HG02759 (cell line): ENCODE results near the gene PRSS57.
"Not testable (repeated sequence)": the region's sequence is repeated elsewhere in the genome, so short reads cannot be mapped to it uniquely, and the experiment has no call there.

Experiments used
- ATAC-seq: cut with Tn5 transposase; IDR thresholded peaks from one replicate; pipeline ENCODE4 v1.9.1; 2021; ENCODE audit warnings: mild to moderate bottlenecking, moderate library complexity; ENCODE audit not compliant: unreplicated experiment

Gene PRSS57

DNA sequence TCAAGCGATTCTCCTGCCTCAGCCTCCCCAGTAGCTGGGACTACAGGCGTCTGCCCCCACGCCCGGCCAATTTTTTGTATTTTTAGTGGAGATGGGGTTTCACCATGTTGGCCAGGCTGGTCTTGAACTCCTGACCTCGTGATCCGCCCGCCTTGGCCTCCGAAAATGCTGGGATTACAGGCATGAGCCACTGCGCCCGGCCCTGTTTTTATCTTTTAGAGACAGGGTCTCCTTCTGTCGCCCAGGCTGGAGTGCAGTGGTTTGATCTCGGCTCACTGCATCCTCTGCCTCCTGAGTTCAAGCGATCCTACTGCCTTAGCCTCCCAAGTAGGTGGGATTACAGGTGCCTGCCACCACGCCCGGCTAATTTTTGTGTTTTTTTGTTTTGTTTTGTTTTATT is 3.3 kb upstream of the PRSS57 start:
- ATAC-seq, result not testable (repeated sequence)

DNA sequence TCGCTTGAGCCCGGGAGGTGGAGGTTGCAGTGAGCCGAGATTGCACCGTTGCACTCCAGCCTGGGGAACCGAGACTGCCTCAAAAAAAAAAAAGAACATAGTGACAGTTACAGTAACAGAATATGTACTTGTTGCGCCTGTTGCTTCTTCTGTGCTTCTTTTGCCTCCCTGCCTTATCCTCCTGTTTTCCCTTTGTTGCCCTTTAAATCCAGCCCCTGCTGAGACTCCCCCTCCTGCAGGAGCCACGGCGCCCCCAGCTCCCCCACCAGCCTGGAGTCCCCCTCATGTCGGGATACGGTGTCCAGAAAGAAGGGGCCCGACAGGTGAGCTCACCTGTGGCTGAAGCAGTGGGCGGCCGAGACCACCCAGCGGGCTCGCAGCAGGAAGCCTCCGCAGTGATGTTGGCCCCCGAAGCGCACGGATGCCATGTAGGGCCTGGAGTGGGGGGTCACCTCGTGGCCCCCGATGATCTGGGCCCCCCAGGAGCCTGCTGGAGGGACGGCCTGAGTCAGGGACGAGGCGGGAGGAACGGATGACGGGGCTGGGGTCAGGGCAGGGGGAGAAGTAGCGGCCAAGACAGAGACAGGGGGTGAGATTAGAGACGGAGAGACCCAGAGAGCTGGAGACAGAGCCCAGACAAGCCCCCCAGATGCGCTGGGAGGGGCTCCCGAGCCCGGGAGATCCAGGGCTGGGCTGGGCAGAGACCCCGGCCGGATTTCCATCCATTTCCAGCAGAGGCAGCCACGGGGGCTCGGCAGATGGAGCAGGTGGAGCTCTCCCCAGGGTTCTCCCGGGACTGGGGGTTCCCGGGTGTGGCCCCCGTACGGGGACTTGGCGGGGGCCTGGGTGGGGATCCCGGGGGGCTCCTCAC is 536 bp downstream of the PRSS57 start:
- ATAC-seq, result no peak

DNA sequence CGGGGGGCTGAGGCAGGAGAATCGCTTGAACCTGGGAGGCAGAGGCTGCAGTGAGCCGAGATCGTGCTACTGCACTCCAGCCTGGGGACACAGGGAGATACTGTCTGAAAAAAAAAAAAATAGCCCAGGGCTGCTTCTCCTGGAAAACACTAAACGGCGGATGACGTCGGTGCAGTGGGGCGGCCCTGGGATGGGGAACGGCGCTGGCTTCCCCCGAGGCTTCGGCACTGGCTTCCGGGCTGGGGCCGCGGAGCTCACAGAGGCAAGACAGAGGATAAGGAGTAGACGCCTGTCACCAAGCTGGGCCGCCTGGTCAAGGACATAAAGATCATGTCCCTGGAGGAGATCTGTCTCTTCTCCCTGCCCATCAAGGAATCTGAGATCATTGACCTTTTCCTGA is 5.0 kb downstream of the PRSS57 start:
- no peak for ATAC-seq

DNA sequence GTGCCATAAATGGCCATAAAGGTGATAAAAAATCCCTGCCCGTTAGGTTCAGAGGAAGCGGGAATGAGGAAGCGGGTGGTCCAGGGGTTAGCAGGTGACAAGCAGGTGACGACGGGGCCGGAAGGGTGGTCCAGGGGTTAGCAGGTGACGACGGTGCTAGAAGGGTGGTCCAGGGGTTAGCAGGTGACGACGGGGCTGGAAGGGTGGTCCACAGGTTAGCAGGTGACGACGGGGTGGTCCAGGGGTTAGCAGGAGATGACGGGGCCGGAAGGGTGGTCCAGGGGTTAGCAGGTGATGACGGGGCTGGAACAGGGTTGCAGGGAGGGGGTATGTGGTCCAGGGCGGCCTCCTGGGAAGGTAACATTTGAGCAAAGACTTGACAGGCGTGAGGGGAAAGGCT is 6.3 kb downstream of the PRSS57 start:
- no peak for ATAC-seq

DNA sequence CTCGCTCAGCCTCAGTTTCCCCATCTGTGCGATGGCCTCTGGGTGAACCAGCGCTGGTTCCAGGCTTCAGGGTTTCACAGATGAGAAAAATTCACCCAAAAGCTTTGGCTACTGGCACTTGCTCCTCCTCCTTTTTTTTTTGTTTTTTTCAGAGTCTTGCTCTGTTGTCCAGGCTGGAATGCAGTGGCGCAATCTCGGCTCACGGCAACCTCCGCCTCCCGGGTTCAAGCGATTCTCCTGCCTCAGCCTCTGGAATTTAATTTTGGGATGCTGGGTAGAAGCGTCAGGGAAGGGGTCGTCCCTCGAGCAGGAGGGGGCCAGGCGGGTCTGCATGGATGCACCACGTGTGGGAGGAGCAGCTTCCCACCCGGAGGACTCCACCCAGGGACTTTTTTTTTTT is 7.0 kb downstream of the PRSS57 start:
- ATAC-seq, result no peak

DNA sequence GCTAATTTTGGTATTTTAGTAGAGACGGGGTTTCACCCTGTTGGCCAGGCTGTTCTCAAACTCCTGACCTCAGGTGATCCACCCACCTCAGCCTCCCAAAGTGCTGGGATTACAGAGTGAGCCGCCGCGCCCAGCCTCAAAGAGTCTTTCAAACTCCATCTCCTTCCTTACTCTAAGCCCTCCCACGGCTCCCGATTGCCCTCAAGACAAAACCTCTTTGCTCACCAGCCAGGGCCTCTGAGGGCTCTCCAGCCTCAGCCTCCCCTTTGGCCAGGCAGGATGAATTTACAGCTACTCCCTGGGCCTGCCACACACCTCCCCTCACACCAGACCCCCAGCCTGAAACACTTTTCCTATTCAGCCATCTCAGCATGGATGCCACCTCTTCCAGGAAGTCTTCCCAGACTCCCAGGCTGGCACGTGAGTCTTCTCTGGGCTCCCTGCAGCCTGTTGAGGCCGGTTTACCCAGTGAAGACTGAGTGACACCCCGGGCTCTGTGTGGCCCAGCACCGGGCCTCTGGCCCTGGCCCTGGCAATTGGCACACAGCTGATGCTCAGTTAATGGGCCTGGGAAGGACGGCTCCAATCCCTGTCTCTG is 7.6 kb downstream of the PRSS57 start:
- ATAC-seq, result no peak

DNA sequence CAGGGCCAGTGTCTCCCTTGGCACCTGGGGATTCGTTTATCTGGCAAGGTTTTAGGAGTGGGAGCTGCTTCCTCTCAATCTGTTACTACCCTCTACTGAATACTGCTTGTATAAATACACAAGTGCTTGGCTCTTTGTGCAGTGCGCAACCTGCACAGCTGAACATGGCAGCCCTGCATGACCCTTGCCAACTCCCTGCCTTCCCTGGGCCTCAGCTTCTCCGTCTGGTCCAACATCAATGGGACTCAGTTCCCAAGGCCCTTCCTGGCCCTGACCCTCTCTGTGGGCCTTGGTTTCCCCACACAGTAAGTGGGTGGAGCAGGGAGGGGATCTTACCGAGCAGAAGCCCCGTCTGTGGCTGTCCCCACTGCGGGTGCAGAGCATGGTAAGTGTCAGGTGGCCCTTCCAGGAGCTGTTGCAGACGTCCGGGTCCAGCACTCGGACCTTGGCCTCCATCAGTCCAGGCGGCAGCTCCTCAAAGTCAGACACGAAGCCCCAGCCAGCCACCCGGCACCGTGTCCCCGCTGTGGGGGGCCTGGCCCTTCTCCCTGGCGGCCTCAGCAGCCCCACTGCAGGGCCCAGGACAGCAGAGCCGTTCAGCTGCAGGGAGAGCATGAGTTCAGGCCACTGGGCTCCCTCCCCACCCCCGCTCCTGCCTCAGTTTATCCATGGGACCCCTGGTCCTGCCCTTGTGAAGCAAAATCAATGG is 8.5 kb downstream of the PRSS57 start:
- no peak for ATAC-seq

DNA sequence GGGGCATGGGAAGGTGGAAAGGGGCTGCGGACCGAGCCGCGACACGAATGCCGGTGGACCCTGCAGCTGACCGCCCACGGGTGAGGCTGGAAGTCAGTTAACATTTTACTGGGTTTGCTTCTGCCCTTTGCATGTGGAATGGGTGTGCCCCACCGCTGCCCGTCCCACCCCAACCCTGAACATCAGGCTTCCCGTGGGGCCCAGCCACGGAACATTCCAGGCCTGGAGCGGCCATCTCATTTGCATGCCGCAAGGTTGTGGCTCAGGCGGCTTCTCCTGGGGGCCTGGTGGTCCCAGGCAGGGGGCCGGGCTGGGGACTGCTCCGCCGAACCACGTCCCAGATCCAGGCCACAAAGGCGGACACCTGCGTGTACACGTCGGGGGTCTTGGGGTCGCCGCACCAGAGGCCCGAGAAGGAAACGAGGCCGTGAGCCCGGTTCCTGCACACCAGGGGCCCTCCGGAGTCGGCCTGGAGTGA is 9.8 kb downstream of the PRSS57 start:
- ATAC-seq, result no peak

DNA sequence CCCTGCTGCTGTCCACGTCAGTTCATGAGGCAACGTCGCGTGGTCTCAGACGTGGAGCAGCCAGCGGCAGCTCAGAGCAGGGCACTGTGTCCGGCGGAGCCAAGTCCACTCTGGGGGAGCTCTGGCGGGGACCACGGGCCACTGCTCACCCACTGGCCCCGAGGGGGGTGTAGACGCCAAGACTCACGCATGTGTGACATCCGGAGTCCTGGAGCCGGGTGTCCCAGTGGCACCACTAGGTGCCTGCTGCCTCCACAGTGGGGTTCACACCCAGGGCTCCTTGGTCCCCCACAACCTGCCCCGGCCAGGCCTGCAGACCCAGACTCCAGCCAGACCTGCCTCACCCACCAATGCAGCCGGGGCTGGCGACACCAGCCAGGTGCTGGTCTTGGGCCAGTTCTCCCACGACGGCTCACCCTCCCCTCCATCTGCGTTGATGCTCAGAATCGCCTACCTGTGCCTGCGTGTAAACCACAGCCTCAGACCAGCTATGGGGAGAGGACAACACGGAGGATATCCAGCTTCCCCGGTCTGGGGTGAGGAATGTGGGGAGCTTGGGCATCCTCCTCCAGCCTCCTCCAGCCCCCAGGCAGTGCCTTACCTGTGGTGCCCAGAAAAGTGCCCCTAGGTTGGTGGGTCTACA is 12.5 kb downstream of the PRSS57 start:
- ATAC-seq, result no peak

DNA sequence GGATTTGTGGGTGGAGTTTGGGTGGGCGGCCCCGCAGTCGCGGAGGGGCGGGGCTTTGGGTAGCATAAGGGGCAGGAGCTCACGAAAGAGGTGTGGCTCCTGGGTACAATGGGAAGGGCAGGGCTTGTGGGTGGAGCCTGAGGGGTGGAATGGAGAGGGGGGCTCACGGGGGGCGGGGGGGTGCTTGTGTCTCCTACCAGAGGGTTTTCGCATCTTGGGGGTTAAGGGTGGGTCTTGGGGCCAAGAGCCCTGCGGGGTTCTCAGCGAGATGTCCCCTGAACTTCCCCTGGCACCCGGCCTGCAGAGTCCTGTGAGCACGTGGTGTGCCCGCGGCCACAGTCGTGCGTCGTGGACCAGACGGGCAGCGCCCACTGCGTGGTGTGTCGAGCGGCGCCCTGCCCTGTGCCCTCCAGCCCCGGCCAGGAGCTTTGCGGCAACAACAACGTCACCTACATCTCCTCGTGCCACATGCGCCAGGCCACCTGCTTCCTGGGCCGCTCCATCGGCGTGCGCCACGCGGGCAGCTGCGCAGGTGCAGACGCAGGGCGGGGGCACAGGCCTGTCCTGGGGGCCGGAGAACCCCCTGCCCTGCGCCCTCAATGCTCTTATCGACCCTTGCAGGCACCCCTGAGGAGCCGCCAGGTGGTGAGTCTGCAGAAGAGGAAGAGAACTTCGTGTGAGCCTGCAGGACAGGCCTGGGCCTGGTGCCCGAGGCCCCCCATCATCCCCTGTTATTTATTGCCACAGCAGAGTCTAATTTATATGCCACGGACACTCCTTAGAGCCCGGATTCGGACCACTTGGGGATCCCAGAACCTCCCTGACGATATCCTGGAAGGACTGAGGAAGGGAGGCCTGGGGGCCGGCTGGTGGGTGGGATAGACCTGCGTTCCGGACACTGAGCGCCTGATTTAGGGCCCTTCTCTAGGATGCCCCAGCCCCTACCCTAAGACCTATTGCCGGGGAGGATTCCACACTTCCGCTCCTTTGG is 13.9 kb downstream of the PRSS57 start:
- ATAC-seq, result no peak

DNA sequence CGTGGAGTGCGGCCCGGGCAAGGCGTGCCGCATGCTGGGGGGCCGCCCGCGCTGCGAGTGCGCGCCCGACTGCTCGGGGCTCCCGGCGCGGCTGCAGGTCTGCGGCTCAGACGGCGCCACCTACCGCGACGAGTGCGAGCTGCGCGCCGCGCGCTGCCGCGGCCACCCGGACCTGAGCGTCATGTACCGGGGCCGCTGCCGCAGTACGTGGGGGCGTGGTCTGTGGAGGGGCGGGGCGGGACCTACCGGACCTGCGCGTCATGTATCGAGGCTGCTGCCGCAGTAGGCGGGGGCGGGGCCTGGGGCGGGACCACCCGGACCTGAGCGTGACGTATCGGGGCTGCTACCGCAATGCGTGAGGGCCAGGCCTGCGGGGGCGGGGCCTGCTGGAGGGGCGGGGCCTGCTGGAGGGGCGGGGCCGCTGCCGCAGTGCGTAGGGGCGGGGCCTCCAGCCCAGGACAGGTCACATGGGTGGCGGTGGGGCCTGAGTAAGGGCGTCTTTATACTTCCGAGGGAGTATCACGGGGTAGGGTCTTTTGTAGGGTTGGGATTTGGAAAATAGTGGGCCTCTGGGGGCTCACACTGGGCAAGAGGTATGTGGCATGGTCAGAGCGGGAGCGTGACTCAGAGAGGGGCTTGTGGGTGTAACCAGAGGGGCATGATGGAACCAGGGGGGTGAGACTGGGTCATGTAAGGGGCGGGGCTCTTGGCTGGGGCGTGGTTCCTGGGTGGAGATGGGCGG is 14.8 kb downstream of the PRSS57 start:
- ATAC-seq, result peak; percentile 75

DNA sequence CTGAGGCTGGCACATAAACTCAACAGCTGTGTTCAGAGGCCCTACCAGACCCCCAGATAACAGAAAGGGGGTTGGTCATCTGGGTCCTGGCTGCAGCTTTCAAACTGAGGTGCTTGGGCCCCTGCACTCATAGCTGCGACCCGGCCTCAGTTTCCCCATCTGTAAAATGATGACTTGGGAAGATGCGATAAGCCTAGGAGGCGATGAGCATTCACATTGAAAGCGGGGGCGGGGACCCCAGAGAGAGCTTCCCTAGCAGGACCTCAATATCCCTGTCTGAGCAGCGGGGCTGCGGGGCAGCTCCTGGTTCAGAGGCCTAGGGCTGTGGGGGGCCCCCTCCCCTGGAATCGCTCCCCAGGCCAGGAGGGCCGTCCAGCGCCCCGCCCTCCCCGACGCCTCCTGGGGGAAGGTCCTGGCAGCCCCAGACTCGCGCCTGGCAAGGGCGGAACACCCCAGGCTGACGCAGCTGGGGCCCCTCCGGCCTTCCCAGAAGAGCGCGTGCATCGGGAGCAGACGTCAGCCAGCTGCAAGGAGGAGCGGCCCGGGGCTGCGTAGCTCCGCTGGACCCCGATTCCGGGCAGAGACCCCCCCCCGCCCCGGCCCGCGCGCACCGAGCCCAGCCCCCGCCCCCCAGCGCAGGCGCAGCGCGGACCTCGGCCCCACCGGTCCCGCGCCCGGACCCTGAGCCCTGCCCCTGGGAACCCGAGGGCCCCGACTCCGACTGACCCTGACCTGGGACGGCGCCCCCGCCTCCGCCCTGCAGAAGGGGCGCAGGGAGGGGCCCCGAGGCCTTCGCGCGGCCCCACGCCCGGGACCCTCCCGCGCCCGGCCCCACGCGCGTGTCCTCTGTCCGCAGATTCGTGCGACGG is 15.6 kb downstream of the PRSS57 start:
- ATAC-seq, result peak; percentile 20

DNA sequence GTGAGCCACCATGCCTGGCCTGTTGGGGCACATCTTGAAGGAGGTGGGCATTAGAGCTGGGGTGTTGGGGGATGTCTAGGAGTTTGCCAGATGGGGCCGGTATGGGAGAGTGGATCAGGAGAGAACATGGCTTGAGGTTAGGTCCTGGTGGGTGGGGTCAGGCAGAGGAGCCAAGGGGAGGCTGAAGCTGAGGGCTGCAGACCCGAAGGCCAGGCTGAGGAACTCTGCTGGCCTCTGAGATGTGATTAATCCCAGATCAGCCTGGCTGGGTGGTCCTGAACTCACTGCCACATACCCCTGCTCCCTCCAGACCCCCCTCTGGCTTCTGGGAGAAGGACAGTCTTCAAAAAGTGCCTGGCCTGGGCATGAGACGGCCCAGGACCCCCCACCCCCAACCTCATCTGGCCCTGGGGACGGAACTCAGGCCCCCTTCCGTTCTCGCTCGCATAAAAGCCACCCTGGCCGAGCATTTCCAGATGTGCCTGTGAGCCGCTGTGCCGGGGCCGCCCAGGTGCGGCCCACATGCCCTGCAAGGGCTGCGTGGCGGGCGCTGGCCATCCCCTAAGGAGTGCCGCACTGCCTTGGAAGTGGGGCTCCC is 16.4 kb downstream of the PRSS57 start:
- no peak for ATAC-seq

DNA sequence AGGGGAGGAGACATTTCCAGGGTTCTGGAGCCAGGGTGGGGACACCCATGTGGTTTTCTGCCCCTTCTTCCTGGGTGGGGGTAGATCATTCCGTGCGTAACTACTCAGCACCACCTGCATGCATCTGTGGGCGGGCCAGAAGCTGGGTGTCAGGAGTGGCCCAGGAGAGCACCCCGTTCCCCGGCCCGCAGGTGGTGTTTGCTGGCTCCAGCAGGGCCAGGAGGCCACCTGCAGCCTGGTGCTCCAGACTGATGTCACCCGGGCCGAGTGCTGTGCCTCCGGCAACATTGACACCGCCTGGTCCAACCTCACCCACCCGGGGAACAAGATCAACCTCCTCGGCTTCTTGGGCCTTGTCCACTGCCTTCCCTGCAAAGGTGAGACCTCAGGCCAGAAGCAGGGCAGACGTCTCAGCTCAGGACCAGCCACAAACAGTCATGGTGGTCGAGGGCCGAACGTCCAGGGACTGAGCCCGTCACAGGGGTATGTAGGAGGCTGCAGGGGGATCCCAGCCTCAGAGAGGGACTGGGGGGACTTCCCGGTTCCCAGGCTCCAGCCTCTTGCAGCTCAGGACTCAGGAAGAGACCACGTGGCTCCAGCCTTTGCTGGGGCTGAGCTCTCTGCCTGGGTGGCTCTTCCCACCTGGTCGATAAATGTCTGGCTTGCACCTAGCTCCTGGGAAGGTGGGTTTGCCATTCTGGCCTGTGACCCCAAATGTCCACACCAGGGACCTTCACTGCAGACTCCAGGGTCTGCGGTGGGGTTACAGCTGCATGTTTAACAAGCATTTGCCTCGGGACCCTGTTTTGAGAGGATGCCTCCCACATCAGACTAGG is 17.4 kb downstream of the PRSS57 start:
- ATAC-seq, result no peak

DNA sequence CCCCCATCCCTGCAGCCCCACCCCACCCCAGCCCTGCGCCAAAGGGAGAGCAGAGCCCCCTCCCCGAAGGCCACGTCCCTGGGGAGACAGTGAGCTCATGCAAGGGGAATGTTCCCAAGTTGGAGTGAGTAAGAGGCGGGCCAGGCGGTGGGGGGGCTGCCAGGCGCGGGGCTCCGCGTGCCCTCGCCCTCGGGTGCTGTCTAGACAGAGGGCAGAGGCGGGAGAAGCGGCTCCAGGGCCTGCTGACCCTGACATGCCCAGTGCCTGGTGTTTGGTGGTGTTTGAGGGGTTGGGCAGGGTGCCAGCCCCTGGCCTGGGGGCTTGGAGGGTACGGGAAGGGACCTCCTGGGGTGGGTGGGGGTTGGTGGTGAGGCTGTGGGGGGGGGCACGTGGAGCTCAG is 18.1 kb downstream of the PRSS57 start:
- no peak for ATAC-seq

DNA sequence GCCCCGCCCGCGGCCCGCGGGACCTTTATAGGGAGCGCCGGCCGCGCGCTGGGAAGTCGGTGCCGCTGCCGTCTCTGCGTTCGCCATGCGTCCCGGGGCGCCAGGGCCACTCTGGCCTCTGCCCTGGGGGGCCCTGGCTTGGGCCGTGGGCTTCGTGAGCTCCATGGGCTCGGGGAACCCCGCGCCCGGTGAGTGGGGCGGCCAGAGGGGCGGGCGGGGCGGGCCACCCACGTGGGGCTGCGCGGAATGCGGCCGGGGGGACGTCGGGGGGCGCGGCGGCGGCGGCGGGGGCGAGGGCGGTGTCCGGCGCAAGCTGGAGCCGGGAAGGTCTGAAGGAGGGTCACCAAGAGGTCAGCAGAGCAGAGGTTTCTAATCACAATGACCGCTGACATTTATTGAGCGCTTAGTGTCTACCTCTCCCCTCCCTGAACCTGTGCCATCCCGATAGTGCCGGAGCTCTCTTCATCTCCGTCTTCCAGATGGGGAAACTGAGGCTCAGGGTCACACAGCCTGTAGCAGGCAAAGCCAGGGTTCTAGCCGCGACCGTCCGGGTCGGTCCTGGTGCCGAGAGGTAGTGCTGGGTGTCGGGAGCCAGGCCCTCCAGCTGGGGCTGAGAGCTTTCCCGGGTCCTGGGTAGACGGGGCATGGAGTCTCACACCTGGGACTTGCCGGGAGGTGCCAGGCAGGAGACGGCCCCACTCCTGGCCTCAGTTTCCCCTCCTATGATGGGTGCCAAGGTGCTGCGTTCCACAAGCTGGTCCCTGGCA is 18.7 kb downstream of the PRSS57 start, which contains the start of gene FSTL3:
TSS of gene FSTL3 (plus strand) at position 54 of the 767 bp plus-strand sequence. CDS start at position 86, 32 bp downstream.
- no peak for ATAC-seq
